Epithelial cell of proximal tubule (primary cell): ENCODE results near the gene TNFRSF12A. TPM values are rescaled to one million over a fixed set of nuclear protein-coding genes. Genes with fewer than 3 reads are reported as not detected.
A peak's percentile ranks its signal among the peaks of the same experiment; 100 is the strongest.

Experiments
- DNase-seq: peaks from one replicate; pipeline ENCODE4 v3.0.0-alpha.2; 2011; ENCODE audit warnings: low read depth
- H3K4me3 ChIP-seq: 2 replicates; pipeline ENCODE4 v1.5.1; 2011; ENCODE audit warnings: low read depth, mild to moderate bottlenecking, low read length
- total RNA-seq: library from RNA; depleted of rRNA; stranded (reverse); fragments of >200 nt; gene quantifications from 2 replicates; pipeline ENCODE4 v1.2.3, GENCODE V29; 2015
- TF ChIP-seq, protein P1 (sequence below): conservative IDR thresholded peaks from 2 replicates; pipeline ENCODE4 v1.5.1; 2012; ENCODE audit warnings: low read depth, mild to moderate bottlenecking, low read length

Gene TNFRSF12A
- total RNA-seq, 1 donor from 2014 or later, result 451 TPM

DNA sequence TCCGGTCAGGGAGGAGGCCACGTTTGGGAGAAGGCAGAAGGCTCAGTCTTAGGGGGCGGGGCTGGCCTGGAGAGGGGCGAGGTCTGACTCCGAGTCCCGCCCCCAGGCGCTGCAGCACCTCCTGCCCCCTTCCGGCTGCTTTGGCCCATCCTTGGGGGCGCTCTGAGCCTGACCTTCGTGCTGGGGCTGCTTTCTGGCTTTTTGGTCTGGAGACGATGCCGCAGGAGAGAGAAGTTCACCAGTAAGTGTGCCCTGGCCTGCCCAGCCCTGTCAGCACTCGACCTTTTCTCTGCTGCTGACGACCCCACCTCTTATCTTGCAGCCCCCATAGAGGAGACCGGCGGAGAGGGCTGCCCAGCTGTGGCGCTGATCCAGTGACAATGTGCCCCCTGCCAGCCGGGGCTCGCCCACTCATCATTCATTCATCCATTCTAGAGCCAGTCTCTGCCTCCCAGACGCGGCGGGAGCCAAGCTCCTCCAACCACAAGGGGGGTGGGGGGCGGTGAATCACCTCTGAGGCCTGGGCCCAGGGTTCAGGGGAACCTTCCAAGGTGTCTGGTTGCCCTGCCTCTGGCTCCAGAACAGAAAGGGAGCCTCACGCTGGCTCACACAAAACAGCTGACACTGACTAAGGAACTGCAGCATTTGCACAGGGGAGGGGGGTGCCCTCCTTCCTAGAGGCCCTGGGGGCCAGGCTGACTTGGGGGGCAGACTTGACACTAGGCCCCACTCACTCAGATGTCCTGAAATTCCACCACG is 1.5 kb downstream of the TNFRSF12A start:
- peak overlapping the region; percentile 96 for H3K4me3 ChIP-seq
- TF ChIP-seq, protein P1, sequence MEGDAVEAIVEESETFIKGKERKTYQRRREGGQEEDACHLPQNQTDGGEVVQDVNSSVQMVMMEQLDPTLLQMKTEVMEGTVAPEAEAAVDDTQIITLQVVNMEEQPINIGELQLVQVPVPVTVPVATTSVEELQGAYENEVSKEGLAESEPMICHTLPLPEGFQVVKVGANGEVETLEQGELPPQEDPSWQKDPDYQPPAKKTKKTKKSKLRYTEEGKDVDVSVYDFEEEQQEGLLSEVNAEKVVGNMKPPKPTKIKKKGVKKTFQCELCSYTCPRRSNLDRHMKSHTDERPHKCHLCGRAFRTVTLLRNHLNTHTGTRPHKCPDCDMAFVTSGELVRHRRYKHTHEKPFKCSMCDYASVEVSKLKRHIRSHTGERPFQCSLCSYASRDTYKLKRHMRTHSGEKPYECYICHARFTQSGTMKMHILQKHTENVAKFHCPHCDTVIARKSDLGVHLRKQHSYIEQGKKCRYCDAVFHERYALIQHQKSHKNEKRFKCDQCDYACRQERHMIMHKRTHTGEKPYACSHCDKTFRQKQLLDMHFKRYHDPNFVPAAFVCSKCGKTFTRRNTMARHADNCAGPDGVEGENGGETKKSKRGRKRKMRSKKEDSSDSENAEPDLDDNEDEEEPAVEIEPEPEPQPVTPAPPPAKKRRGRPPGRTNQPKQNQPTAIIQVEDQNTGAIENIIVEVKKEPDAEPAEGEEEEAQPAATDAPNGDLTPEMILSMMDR, result peak; percentile 38
- peak; percentile 64 for DNase-seq

DNA sequence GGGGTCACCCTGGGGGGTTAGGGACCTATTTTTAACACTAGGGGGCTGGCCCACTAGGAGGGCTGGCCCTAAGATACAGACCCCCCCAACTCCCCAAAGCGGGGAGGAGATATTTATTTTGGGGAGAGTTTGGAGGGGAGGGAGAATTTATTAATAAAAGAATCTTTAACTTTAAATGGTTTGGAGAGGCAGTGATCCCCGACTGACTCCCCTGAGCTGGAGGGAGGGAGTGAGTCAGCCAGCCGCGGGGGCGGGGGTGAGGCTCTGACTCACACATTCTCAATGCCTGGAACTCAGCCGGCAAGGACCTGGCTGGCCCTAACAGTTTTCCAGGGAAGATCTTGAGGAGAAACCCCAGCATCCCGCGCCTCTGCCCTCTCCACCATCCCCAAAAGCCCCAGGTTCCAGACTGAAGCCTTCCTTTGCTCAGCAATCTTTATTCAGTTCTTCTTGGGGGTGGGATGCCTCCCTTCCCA is 2.1 kb downstream of the TNFRSF12A start:
- peak overlapping the region; percentile 96 for H3K4me3 ChIP-seq
- TF ChIP-seq, protein P1, result no peak
- DNase-seq, result peak; percentile 64

DNA sequence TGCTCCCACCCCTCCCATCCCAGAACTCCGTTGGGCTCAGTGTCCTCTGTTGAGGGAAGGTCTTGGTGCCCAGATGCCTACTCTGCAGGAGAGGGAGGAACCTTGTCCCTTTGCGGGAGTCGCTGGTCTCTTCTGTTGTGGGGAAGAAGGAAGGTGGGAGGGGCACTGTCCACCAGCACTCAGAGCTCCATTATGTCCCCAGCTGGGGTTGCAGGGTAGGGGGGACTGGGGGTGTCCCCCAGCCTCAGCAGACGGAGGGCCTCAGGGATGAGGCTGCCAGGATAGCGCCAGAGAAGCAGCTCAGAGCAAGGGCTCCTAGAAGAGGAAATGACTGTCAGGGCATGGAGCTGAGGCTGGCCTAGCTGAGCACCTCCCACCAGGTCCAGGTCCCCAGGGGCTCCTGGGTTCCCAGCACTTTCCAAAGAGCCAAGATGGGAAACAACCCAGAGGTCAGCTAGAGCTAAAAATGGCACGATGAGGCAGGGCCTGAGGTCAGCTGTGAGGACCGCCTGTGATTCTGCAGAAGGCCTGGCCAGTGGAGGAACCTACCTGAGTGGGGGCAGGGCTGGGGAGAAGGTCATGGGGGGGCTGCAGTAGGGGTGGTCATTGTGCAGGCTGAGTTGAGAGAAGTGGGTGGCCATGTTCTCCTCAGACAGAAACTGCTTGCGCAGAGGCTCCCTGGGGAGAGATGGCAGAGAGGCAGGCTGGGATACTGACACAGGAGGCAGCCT is 2.7 kb downstream of the TNFRSF12A start:
- peak overlapping the region; percentile 81 for H3K4me3 ChIP-seq
- no peak for DNase-seq
- TF ChIP-seq, protein P1, result no peak

DNA sequence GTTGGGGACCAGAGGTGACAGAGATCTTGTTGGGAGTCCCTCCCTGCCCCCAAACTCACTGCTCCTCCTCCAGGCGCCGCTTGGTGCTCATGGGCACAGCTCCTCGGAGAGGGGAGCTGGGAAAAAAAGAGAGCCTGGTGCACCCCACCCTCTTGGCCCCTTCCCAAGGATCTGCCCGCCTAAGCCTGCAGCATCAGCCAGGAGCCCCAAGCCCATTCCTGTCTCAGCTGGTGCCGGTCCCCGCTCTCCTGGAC is 3.2 kb downstream of the TNFRSF12A start:
- H3K4me3 ChIP-seq, result peak overlapping the region; percentile 81
- TF ChIP-seq, protein P1, result no peak
- no peak for DNase-seq

DNA sequence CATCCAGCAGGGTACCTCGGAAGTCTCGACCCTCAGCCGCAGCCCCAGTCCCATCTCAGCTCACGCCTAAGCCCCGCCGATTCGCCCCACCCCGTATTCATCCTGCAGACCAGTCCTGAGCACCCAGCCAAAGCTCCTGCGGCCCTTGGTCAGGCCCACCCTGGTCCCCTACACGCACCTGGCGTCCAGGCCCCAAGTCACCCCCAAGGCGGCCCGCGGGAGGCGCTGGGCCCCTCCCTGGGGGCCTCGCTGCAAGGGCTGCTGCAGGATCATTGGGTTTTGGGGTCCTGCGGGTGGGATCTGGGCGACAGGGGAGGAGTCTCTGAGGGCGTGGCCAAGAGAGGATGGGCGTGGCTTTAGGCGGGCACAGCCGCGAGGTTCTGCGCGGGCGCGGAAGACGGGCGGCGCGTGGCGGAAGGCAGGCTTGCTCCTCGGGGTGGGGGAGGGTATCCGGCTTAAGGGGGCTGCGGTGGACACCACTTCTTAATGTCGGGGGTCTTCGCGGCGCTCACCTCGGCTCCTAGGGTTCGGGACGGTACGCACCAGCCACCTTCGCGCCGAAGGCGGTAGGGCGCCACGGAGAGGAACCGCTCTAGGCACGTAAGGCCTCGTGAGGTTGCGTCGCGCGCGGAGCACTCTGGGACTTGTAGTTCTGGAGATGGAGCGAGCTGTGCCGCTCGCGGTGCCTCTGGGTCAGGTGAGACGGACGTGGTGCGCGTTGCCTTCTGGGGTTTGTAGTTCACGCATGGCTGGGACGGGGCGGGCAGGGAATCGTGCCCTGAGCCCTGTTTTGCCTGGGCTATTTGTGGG is 3.7 kb downstream of the TNFRSF12A start, which contains the start of the genes HCFC1R1 and THOC6:
Gene HCFC1R1 (minus strand): TSS at position 274 of the 810 bp plus-strand sequence. CDS start 1 bp downstream, at position 273.
Gene THOC6 (plus strand): TSS at position 367 of the 810 bp plus-strand sequence. CDS start 292 bp downstream, at position 659.
- DNase-seq, result peak; percentile 82
- TF ChIP-seq, protein P1, result no peak
- peak within 1 kb of the TSS; percentile 81 for H3K4me3 ChIP-seq

DNA sequence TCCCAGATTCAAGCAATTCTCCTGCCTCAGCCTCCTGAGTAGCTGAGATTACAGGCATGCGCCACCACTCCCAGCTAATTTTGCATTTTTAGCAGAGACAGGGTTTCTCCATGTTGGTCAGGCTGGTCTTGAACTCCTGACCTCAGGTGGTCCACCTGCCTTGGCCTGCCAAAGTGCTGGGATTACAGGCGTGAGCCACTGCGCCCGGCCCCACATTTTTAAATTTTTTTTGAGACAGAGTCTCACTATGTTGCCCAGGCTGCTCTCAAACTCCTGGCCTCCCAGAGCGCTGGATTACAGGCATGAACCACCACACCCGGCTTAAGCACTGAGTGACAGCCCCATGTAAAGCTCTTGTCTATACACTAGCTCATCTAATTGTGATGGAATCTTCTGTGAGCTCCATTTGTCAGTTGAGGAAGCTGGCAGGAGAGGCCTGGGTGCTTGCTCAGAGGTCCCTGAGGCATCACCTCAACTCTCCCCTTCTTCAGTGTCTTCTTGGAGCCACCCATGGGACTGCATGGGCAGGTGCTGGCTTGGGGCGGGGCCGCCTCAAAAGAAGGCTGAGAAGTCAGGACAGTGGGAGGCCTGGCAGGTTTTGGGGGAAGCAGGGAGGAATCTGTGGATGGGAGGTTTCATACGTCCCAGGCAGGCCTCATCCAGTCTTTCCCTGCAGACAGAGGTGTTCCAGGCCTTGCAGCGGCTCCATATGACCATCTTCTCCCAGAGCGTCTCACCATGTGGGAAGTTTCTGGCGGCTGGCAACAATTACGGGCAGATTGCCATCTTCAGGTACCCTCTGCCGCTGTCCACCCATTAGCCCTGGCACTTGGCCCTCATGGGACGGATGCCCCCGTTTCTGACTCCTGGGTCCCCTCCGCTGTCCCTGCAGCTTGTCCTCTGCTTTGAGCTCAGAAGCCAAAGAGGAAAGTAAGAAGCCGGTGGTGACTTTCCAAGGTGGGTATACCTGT is 5.1 kb downstream of the TNFRSF12A start:
- TF ChIP-seq, protein P1, result no peak
- H3K4me3 ChIP-seq, result no peak overlapping the region
- no peak for DNase-seq
